Stimulated activated naive CD8-positive, alpha-beta T cell treated with anti-CD3 and anti-CD28 coated beads, Interleukin-15, Interleukin-2, amounts not matched to agents 100 U/mL and 50 U/mL, for 24 hours (primary cell): ENCODE measurements around the gene PADI6.
"Not testable (repeated sequence)": the region's sequence is repeated elsewhere in the genome, so short reads cannot be mapped to it uniquely, and the experiment has no call there.

Experiments used
- ATAC-seq: fragments of 150-1000 bp; cut with Tn5 transposase; one replicate; pipeline ENCODE4 v1.10.0; 2021
- DNase-seq: peaks from one replicate; pipeline ENCODE4 v3.0.0; 2021

The PADI6 gene

GRCh38 chr1:17371896-17372295, at the start of gene PADI6:
Gene PADI6 (plus strand): TSS chr1:17372196. CDS start chr1:17372246, 50 bp downstream.
- DNase-seq (no peak), ATAC-seq (no peak)

GRCh38 chr1:17328855-17329254, 43.1 kb upstream of the PADI6 start:
- DNase-seq (no peak), ATAC-seq (no peak)

GRCh38 chr1:17329610-17330009, 42.4 kb upstream of the PADI6 start:
- DNase-seq (no peak), ATAC-seq (no peak)

GRCh38 chr1:17330856-17331255, 41.1 kb upstream of the PADI6 start:
- DNase-seq (no peak), ATAC-seq (no peak)

GRCh38 chr1:17333081-17333480, 38.9 kb upstream of the PADI6 start:
- no peak for DNase-seq
- ATAC-seq = no peak

GRCh38 chr1:17335821-17336710, 35.9 kb upstream of the PADI6 start:
- DNase-seq = peak; percentile 82
- peak; percentile 65 for ATAC-seq

GRCh38 chr1:17338706-17339493, 33.1 kb upstream of the PADI6 start:
- ATAC-seq (no peak), DNase-seq (no peak)

- no peak for ATAC-seq
Observed at GRCh38 chr1:17339521-17339920, 32.5 kb upstream of the PADI6 start.

GRCh38 chr1:17340358-17340757, 31.6 kb upstream of the PADI6 start:
- DNase-seq (no peak), ATAC-seq (no peak)

More at GRCh38 chr1:17339521-17339920, 32.5 kb upstream of the PADI6 start:
- no peak for DNase-seq

- ATAC-seq = no peak
- DNase-seq = no peak
Observed at GRCh38 chr1:17342014-17342441, 30.0 kb upstream of the PADI6 start.

- not testable (repeated sequence) for DNase-seq, ATAC-seq
Observed at GRCh38 chr1:17345506-17345905, 26.5 kb upstream of the PADI6 start.

- DNase-seq = no peak
- ATAC-seq = no peak
Observed at GRCh38 chr1:17346046-17346789, 25.8 kb upstream of the PADI6 start.

- DNase-seq = no peak
- no peak for ATAC-seq
Observed at GRCh38 chr1:17347769-17348592, 24.0 kb upstream of the PADI6 start.

- DNase-seq (no peak), ATAC-seq (no peak)
Observed at GRCh38 chr1:17348593-17349234, 23.3 kb upstream of the PADI6 start.

- DNase-seq = no peak
- ATAC-seq = no peak
Observed at GRCh38 chr1:17350083-17350482, 21.9 kb upstream of the PADI6 start.

- DNase-seq (no peak), ATAC-seq (no peak)
Observed at GRCh38 chr1:17350928-17351446, 21.0 kb upstream of the PADI6 start.

GRCh38 chr1:17351598-17352324, 20.2 kb upstream of the PADI6 start:
- ATAC-seq (no peak), DNase-seq (no peak)

GRCh38 chr1:17352419-17352909, 19.5 kb upstream of the PADI6 start:
- no peak for ATAC-seq

GRCh38 chr1:17355898-17356297, 16.1 kb upstream of the PADI6 start:
- ATAC-seq (peak; percentile 75), DNase-seq (peak; percentile 42)

More at GRCh38 chr1:17352419-17352909, 19.5 kb upstream of the PADI6 start:
- DNase-seq = no peak
